GM19467 (cell line): Measurements from ENCODE around the gene GRIK1.

Experiments
- ATAC-seq: cut with Tn5 transposase; IDR thresholded peaks from one replicate; pipeline ENCODE4 v1.9.1; 2021; ENCODE audit warnings: mild to moderate bottlenecking, moderate library complexity; ENCODE audit not compliant: unreplicated experiment

Gene GRIK1

GRCh38 chr21:29725025-29725736 lies 214.6 kb downstream of the GRIK1 start:
- ATAC-seq = no peak

- no peak for ATAC-seq
Measured at GRCh38 chr21:29721964-29722363, 217.8 kb downstream of the GRIK1 start.

GRCh38 chr21:29721221-29721620 lies 218.6 kb downstream of the GRIK1 start:
- no peak for ATAC-seq

GRCh38 chr21:29719521-29719920 lies 220.3 kb downstream of the GRIK1 start:
- no peak for ATAC-seq

GRCh38 chr21:29718081-29718815 lies 221.5 kb downstream of the GRIK1 start:
- ATAC-seq = no peak

- ATAC-seq = no peak
Measured at GRCh38 chr21:29717659-29718058, 222.1 kb downstream of the GRIK1 start.

GRCh38 chr21:29716753-29717152 lies 223.0 kb downstream of the GRIK1 start:
- no peak for ATAC-seq

- no peak for ATAC-seq
Measured at GRCh38 chr21:29715089-29715488, 224.7 kb downstream of the GRIK1 start.

GRCh38 chr21:29712818-29713217 lies 227.0 kb downstream of the GRIK1 start:
- ATAC-seq = no peak

GRCh38 chr21:29711236-29711635 lies 228.6 kb downstream of the GRIK1 start:
- ATAC-seq = no peak

- no peak for ATAC-seq
Measured at GRCh38 chr21:29710498-29710897, 229.3 kb downstream of the GRIK1 start.

- no peak for ATAC-seq
Measured at GRCh38 chr21:29708401-29708800, 231.4 kb downstream of the GRIK1 start.

- no peak for ATAC-seq
Measured at GRCh38 chr21:29704719-29705118, 235.1 kb downstream of the GRIK1 start.

- ATAC-seq = no peak
Measured at GRCh38 chr21:29701676-29702075, 238.1 kb downstream of the GRIK1 start.

GRCh38 chr21:29697555-29698193 lies 242.1 kb downstream of the GRIK1 start:
- ATAC-seq = no peak

GRCh38 chr21:29696937-29697336 lies 242.9 kb downstream of the GRIK1 start:
- ATAC-seq = no peak

- ATAC-seq = no peak
Measured at GRCh38 chr21:29691616-29692491, 247.9 kb downstream of the GRIK1 start.

- no peak for ATAC-seq
Measured at GRCh38 chr21:29689753-29690152, 250.0 kb downstream of the GRIK1 start.

GRCh38 chr21:29684106-29684505 lies 255.7 kb downstream of the GRIK1 start:
- no peak for ATAC-seq

- no peak for ATAC-seq
Measured at GRCh38 chr21:29682800-29683199, 257.0 kb downstream of the GRIK1 start.

- no peak for ATAC-seq
Measured at GRCh38 chr21:29680273-29680672, 259.5 kb downstream of the GRIK1 start.
